ENCODE data around the gene LRCOL1.

DNA sequence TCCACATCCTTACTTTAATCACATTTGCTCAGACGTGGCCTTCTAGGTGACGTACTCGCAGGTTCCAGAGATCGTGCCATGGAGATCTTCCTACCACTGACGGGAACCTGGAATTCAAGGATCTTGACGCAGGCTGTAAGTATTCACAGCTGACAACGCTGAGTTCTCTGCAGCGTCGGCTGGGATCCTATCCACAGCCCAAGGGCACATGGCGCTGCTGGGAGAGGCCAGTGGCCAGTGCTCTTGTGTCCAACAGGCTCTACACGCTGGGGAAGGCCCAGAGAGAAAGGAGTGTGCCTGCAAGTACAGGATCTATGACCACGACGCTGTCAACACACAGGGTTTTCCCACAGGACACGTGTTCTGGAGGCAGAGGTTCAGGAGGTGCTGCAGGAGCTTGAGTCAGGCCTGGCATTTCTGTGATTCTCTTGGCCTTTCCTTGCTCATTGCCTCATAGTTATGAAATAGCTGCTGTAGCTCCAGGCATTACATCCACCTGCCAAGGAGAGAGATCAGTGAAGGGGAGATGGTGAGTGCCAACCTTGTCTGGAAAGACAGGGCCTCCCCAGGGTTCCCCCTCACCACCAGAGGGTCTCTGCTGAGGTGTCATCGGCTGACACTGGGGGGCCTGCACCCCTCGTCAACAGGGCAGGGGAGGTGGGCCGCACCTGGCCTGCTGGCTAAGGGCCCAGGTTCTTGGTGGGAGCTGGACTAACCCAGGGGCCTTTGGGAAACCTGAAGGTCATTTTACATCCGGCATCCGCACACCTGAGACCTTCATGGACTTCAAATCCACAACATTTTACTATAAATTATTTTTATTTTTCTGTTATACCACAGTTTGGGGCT is 21.3 kb downstream of the LRCOL1 start:
- TF ChIP-seq, protein P1, sequence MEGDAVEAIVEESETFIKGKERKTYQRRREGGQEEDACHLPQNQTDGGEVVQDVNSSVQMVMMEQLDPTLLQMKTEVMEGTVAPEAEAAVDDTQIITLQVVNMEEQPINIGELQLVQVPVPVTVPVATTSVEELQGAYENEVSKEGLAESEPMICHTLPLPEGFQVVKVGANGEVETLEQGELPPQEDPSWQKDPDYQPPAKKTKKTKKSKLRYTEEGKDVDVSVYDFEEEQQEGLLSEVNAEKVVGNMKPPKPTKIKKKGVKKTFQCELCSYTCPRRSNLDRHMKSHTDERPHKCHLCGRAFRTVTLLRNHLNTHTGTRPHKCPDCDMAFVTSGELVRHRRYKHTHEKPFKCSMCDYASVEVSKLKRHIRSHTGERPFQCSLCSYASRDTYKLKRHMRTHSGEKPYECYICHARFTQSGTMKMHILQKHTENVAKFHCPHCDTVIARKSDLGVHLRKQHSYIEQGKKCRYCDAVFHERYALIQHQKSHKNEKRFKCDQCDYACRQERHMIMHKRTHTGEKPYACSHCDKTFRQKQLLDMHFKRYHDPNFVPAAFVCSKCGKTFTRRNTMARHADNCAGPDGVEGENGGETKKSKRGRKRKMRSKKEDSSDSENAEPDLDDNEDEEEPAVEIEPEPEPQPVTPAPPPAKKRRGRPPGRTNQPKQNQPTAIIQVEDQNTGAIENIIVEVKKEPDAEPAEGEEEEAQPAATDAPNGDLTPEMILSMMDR (IDR thresholded peaks at IDR 0.05), result no peak
- no peak for TF ChIP-seq ZFX (IDR thresholded peaks at IDR 0.05; ENCODE audit: borderline replicate concordance)
